ENCODE data around the gene TRABD2B.

The TRABD2B gene

DNA sequence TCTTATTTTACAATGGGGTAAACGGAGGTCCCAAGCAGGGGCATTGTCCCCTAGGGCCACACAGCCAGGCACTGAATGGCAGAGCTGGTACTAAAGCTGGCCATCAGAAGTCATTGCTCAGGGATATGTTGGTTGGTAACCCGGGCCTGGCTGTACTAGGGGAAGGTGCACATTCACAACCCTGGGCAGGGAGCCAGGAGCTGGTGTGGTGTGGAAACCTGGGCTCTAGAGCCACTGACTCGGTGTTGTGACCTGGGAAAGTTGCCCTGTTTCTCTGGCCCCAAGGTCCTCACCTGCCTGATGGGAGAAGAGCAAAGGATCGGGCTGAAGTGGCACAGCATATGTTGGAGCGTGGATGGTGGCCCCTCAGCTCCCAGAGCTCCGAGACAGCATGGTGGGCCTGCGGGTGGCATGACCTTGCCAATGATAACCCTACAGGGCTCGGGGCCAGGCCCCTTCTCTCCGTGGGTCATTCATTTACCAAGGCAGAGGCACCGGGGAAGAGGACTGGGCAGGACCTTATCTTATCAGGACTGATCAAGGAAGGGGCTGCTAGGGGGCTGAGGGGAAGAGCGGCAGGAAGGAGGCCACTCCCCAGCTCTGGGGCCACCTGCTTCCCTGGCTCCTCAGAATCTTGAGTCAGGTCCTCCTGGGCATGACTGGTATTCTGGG is 274.1 kb downstream of the TRABD2B start:
- DNase-seq (ENCODE audit: low read depth): no peak

DNA sequence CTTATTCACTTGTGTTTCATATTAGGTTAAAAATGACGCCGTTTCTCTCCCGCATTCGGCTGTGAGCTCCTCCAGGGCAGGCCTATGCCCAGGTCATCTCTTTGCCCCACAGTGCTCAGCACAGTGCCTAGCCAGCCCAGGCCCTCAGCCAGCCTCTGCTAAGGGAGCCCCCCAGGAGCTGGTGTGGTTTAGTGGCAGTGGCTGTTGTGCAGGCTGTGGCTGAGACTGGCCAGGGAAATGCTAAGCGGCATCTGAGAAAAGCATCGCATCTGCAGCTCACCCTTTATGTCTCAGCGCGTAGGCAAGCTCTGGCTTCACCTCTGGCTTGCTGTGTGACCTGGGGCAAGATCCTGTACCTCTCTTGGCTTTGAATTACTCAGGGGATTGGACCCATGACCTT is 275.1 kb downstream of the TRABD2B start:
- no peak for DNase-seq (ENCODE audit: low read depth)

DNA sequence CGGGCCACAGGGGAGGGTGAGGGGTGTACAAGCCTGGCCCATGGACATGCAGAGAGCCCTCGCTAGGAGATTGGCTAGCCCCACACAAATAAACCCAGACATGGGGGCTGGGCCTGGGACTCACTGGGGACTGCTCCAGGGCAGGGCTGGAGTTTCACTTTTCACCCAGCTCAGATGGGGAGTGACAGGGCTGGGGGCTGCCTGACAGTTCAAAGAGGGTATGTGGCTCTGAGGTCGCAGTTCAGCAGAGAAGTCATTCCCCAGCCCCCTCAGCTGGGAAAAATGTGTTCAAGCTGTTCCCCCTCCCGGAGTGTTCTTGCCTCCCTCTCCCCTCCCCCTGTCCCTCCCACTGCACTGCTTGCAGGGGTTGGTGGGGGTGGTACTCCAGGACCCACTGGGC is 277.1 kb downstream of the TRABD2B start:
- no peak for DNase-seq (ENCODE audit: low read depth)

DNA sequence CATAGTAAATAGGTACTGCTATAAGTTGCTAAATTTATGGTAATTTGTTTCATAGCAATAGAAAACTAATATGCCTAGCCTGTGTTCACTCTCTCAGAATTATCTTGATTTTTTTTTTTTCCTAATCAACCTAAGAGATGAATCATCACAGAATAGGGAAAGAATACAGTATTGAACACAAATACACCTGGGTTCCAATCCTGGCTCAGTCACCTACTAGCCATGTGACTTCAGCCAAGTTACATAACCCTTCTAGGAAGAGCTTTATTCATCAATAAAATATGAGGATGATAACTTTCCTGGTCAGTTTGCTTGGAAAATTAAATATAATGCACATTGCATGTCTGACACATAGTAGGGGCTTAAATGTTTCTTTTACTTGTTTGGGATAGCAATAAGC is 279.8 kb downstream of the TRABD2B start:
- DNase-seq (ENCODE audit: low read depth): no peak

DNA sequence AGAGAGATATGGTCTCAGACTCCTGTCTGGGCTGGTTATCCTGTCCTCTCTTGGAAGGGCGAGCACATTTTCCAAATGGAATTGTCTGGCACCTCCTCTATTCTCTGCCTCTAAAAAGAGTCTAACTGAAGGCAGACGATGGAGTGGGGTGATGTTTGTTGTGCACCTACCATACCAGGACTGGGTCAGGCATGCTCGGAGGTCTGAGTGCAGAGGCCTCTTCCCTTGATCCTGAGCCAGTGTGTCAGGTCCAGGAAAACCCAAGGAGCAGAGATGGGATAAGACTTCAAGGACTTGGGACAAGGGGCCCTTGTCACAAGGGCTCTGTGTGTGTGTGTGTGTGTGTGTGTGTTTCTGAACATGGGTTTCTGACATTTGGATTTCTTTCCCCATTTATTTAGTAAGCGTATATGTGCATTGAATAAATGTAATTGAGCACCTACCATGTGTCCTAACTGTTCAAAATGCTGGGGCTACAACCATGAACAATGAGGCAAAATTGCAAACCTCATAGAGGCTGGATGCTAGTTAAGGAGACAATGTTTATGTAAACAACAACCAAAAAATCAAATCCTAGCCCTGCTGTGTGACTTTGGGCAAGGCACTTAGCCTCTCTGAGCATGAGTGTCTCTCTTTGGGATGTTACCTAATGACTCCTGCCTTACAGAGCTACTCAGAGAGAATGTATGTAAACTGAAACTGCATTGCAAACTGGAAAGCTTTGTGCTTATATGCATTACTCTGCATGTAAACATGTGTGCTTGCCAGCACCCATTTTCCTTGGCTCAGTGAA is 283.0 kb downstream of the TRABD2B start:
- no peak for DNase-seq (ENCODE audit: low read depth)

DNA sequence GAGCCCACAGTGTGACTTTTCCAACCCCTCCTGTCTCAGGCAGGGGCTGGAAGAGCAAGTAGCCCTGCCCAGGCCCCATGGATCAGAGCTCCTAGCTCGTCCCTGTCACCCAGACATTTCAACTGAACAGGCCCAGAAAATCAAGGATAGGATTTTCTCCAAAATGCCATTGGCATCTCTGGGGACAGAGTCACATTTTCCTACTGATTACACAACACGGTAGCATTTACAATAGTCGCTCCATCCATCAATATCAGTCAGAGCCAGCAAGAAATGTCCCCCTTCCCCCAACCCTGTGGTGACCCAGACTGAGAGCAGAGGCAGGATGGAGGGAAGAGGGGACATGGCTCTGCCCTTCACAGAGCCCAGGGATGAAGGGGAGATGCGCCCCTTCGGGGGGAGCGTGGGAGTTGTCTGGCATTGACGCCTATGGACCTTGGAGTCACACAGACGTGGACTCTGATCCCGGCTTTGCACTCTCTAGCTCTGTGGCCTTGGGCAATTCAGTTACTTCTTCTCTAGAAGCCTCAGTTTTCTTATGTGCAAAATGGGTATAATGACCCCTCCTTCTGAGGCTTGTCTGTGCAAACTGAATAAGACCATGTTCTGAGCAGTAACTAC is 283.7 kb downstream of the TRABD2B start:
- no peak for DNase-seq (ENCODE audit: low read depth)

DNA sequence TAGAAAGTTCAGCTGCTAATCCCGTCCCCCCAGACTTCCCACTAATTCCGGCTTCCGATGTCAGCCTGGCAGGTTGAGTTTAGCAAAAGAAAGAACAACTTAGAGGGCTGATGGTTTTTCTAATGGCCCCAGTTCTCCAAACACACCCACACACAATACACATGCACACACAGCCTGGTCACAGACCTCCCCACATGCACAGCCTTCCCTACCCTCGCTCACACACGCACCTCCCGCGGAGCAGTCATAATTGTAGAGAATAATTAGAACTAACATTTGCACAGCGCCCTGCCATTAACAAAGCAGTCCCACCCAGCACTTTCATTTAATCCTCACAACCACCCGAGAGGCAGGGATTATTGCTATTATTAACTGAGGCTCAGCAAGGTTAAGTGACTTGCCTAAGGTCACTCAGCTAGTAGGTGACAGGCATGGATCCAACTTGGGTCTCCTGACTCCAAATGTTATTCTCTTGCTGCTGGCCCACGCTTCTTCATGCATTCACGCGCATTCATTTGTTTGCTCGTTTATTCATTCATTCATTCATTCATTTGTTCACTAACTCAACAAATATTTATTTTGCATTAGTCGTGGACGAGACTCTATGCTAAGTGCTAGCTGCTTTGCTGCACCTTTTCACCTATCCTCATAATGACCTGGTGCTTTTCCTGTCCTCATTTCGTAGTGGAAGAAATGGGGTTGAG is 284.4 kb downstream of the TRABD2B start:
- no peak for DNase-seq (ENCODE audit: low read depth)

DNA sequence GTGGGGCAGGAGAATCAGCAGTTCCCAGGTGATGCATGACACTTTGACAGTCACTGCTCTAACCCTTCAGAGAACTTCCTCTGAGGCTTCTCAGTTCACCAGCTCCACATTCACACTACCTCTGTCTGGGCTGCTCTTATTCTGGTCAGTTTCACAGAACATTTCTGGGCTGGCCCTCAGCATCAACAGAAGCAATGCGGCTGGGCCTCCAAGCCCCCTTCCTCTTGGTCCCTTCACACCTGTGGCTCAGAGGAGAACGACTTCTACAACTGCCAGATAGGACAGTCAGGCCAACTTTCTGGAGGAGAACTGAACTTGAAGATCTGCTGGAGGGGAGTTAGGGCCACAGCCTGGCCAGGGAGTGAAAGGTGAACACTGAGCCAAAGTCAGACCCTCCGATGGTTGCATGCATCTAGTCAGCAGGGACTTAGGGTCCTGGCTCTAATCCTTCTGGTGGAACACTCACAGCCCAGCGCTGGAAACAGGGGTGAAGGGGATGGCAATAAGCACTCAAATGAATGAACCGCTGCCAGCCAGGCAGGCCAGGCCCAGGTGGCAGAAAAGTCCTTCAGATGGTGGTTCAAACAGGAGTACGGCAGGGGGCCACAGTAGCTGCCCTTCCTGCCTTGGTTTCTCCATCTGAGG is 285.2 kb downstream of the TRABD2B start:
- DNase-seq (ENCODE audit: low read depth): no peak

DNA sequence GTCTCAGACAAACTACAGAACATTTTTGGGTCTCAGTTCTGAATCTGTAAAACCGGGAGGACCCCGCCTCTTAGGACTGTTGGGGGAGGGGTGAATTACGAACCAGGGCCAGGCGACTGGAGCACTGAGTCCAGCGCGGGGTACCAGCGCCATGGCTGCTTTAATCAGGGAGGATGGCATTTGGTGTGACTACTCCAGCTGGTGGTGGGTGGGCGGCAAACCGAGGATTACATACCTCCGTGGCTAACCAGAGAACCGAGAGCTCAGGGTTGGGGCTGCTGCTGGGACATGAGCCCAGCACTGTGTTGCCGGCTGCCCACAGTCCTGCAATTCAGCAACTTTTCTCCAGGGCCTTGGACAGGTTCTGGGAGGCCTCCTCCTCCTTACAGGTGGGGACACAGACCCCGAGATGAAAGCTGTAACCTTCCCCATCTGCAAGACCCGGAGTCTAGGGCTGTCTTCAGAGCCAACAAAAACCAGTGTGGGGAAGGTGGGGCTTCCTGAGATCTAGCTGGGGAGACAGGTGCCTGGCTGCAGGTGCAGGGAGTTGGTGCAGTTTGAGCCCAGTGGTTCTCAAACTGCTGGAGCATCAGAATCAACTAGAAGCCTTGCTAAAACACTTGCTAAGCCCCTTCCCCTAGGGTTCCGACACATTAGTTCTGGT is 285.9 kb downstream of the TRABD2B start:
- no peak for DNase-seq (ENCODE audit: low read depth)
